K562 (cell line): Measurements from ENCODE around the gene AQP1. TPM values are rescaled to one million over a fixed set of nuclear protein-coding genes. Genes with fewer than 3 reads are reported as not detected.

Experiments
- ATAC-seq: fragments of 200-7000 bp; cut with Tn5 transposase; 3 replicates; pipeline ENCODE4 v1.9.1; 2020; ENCODE audit warnings: moderate library complexity
- BruUV-seq: library from RNA; stranded (reverse); fragments of 400-500 nt; replicated peaks from 2 replicates; lab custom pipeline; 2021; lab: Mats Ljungman, UMichigan
- CTCF ChIA-PET: fragments of 300-600 bp; formaldehyde crosslinking; extraction: SDS; loops from one replicate; lab custom pipeline; 2021; ENCODE audit warnings: low intra/inter-chr PET ratio; lab: Yijun Ruan, JAX
- POLR2A ChIA-PET: fragments of 300-600, 350-650 bp; sonication (Branson Sonifier 250); formaldehyde crosslinking; extraction: SDS; loops from one replicate; lab custom pipeline; 2021; ENCODE audit warnings: antibody characterized with exemption, inconsistent platforms; lab: Yijun Ruan, JAX
- DNase-seq, 4 experiments: peaks; one replicate each; pipeline versions ENCODE4 v3.0.0 to v3.0.0-alpha.2; 2011 to 2018; ENCODE audit warnings: low spot score in 3 of 4, mixed read lengths in 3 of 4; ENCODE audit errors: extremely low read depth in 1 of 4
- FAIRE-seq: peaks from 2 replicates; lab custom pipeline; 2011; peaks lifted over from hg19 to GRCh38; lab: Jason Lieb, UNC
- H2AFZ ChIP-seq: 2 replicates; pipeline ENCODE4 v1.6.0; 2011; ENCODE audit warnings: low read depth, low read length, control low read depth, inconsistent platforms
- H3K27ac ChIP-seq: fragments of 200-600 bp; 3 replicates; pipeline ENCODE4 v1.8.0; 2011; ENCODE audit warnings: low read depth, mild to moderate bottlenecking, control low read depth, inconsistent platforms, low read length, moderate library complexity, mixed read lengths; ENCODE audit errors: extremely low read depth
- H3K27me3 ChIP-seq, 2 experiments: fragments of 300-600 bp in 1 of 2; 2 replicates in 1 of 2; 3 replicates in 1 of 2; pipeline versions ENCODE4 v1.6.0 to v1.8.0; 2011; ENCODE audit warnings: inconsistent platforms in 2 of 2, low read length in 2 of 2, mild to moderate bottlenecking in 1 of 2, mixed read lengths in 1 of 2, moderate library complexity in 1 of 2; ENCODE audit not compliant: control insufficient read depth in 2 of 2, insufficient read depth in 2 of 2
- H3K36me3 ChIP-seq: fragments of 300-600 bp; 3 replicates; pipeline ENCODE4 v1.8.0; 2011; ENCODE audit warnings: mild to moderate bottlenecking, low read length, inconsistent platforms; ENCODE audit not compliant: control insufficient read depth, insufficient read depth
- H3K4me1 ChIP-seq, 2 experiments: fragments of 200-600 bp in 1 of 2; replicated peaks in 1 of 2; 2 replicates in 1 of 2; 3 replicates in 1 of 2; pipeline versions ENCODE4 v1.5.1 to v1.8.0; 2011; ENCODE audit warnings: inconsistent platforms in 2 of 2, low read length in 2 of 2, mild to moderate bottlenecking in 1 of 2, mixed read lengths in 1 of 2, moderate library complexity in 1 of 2; ENCODE audit not compliant: control insufficient read depth in 2 of 2, insufficient read depth in 2 of 2
- H3K4me2 ChIP-seq: 2 replicates; pipeline ENCODE4 v1.6.1; 2011; ENCODE audit warnings: low read length, control low read depth, inconsistent platforms, mixed read lengths; ENCODE audit not compliant: insufficient read depth
- H3K4me3 ChIP-seq: fragments of 200-600 bp; sonication (generic), shearing (Covaris generic); 2 replicates; pipeline ENCODE4 v1.5.1; 2016; ENCODE audit warnings: control low read depth, inconsistent platforms
- H3K79me2 ChIP-seq: fragments of 200-600 bp; 3 replicates; pipeline ENCODE4 v1.8.0; 2011; ENCODE audit warnings: low read length, inconsistent platforms; ENCODE audit not compliant: control insufficient read depth, insufficient read depth
- H3K9ac ChIP-seq, 2 experiments: 2 replicates each; pipeline versions ENCODE4 v1.6.0 to v1.6.1; 2011; ENCODE audit warnings: low read depth in 2 of 2, low read length in 2 of 2, control low read depth in 1 of 2, inconsistent platforms in 1 of 2, mild to moderate bottlenecking in 1 of 2, mixed read lengths in 1 of 2; ENCODE audit not compliant: insufficient read depth in 1 of 2
- H3K9me1 ChIP-seq: one replicate; pipeline ENCODE4 v1.6.0; 2011; ENCODE audit warnings: inconsistent platforms, mild to moderate bottlenecking, low read length, moderate library complexity; ENCODE audit not compliant: control insufficient read depth, insufficient read depth
- H3K9me3 ChIP-seq: replicated peaks from 2 replicates; pipeline ENCODE4 v1.5.1; 2011; ENCODE audit warnings: low read depth, low read length, inconsistent platforms; ENCODE audit not compliant: control insufficient read depth, insufficient read depth
- H4K20me1 ChIP-seq: replicated peaks from 2 replicates; pipeline ENCODE4 v1.6.1; 2011; ENCODE audit warnings: low read length, inconsistent platforms, mixed read lengths; ENCODE audit not compliant: control insufficient read depth, insufficient read depth
- BRF1 ChIP-seq: IDR thresholded peaks from 3 replicates; pipeline ENCODE4 v1.6.1; 2011; ENCODE audit warnings: borderline replicate concordance, mild to moderate bottlenecking; ENCODE audit not compliant: insufficient read length; ENCODE audit errors: extremely low read depth
- FUS ChIP-seq: fragments of 200-400 bp; formaldehyde crosslinking; optimal IDR thresholded peaks from 2 replicates; pipeline ENCODE3; 2017; ENCODE audit warnings: low read depth, low read length
- KDM1A ChIP-seq, 2 experiments: fragments of 450-650 bp; IDR thresholded peaks; 2 replicates each; pipeline ENCODE4 v1.6.1; 2016; ENCODE audit warnings: mild to moderate bottlenecking in 2 of 2
- MEIS2 ChIP-seq: fragments of 450-650 bp; IDR thresholded peaks from 2 replicates; pipeline ENCODE4 v1.6.1; 2014; ENCODE audit warnings: mild to moderate bottlenecking; ENCODE audit not compliant: partially characterized antibody
- PYGO2 ChIP-seq: fragments of 450-650 bp; IDR thresholded peaks from 2 replicates; pipeline ENCODE4 v1.6.1; 2016; ENCODE audit warnings: mild to moderate bottlenecking, missing genetic modification characterization, moderate library complexity, missing compliant biosample characterization
- SMAD1 ChIP-seq: fragments of 150-350 bp; IDR thresholded peaks from 2 replicates; pipeline ENCODE4 v1.6.1; 2014; ENCODE audit warnings: low read length, low read depth; ENCODE audit not compliant: partially characterized antibody
- SPI1 ChIP-seq: IDR thresholded peaks from 2 replicates; pipeline ENCODE4 v1.6.1; 2011; ENCODE audit warnings: low read depth, low read length, control low read depth, borderline replicate concordance
- WGBS: fragments of 100-300 bp; shearing (Covaris generic); methylation state at CpG from one replicate; pipeline ENCODE4 v1.1.6; 2016; ENCODE audit warnings: low coverage, mixed read lengths; ENCODE audit not compliant: insufficient coverage; ENCODE audit errors: missing lambda C conversion rate; 5-methylcytosine and 5-hydroxymethylcytosine counted together
- in situ Hi-C: fragments of 300-500 bp; cut with MboI; formaldehyde crosslinking; loops from 4 replicates; pipeline ENCODE4 v1.15.0; 2018; ENCODE audit warnings: inconsistent platforms, mixed read lengths
- intact Hi-C: fragments of 100-400 bp; cut with micrococcal nuclease; formaldehyde crosslinking; loops from 2 replicates; pipeline ENCODE4 v1.14.2; 2022
- polyA plus RNA-seq, 8 experiments: library from polyadenylated mRNA; depleted of rRNA in 4 of 8; stranded (reverse) in 5 of 8; unstranded in 3 of 8; fragments of >200 nt; fragmentation: Nextera tagmentation in 2 of 8; fragmentation: Illumina TruSeq in 1 of 8; extraction: Ambion mirVana in 2 of 8; extraction: Trizol in 1 of 8; gene quantifications; 2 replicates each; pipeline versions ENCODE4 v1.2.1 to v1.2.3, GENCODE V29; 2011 to 2014; ENCODE audit warnings: inconsistent platforms in 1 of 8, missing spikeins in 1 of 8
- total RNA-seq, 7 experiments: library from RNA; depleted of rRNA in 6 of 7; stranded (reverse); fragments of >200 nt in 6 of 7; fragmentation: Illumina TruSeq in 2 of 7; extraction: Trizol in 2 of 7; gene quantifications; 2 replicates each; pipeline versions ENCODE4 v1.2.1 to v1.2.3, GENCODE V29; 2011 to 2021; ENCODE audit warnings: low replicate concordance in 1 of 7
- TF ChIP-seq, protein P1 (sequence below), 3 experiments: IDR thresholded peaks in 2 of 3; conservative IDR thresholded peaks in 1 of 3; 2 replicates each; pipeline ENCODE4 v1.5.1; 2011 to 2012; ENCODE audit warnings: low read length in 3 of 3, mild to moderate bottlenecking in 3 of 3, control low read depth in 2 of 3, improper control_type of control experiment in 1 of 3, inconsistent platforms in 1 of 3, low read depth in 1 of 3, mixed read lengths in 1 of 3, moderate library complexity in 1 of 3; ENCODE audit not compliant: insufficient read depth in 2 of 3

AQP1 gene
- total and polyA plus RNA-seq, 9 of the 15 experiments (the other 6 are each of a cell fraction or from before 2014, with no cell fraction given): 0.18 to 12.6 (median 4.1) TPM

- ATAC-seq: peak; percentile 84
- Histone ChIP-seq H3K79me2 (no peaks in the 10 kb centered on the region), H3K9me1 (no peaks in the 10 kb centered on the region), H3K4me3 (no peak overlapping the region), H2AFZ (no peak overlapping the region), H3K4me2 (no peak overlapping the region), H3K27ac (no peak overlapping the region), H3K9ac (no peak overlapping the region), H3K9me3 (no peaks in the 10 kb centered on the region), H3K27me3 (no peaks in the 10 kb centered on the region), H3K36me3 (no peaks in the 10 kb centered on the region), H4K20me1 (no peaks in the 10 kb centered on the region; the same call in 1 of the 2 replicates), H3K4me1 (peaks cover 19 to 70% of the 10 kb centered on the region in 2 experiments)
- peak; percentile 52 to 88 (median 86) for DNase-seq
- CTCF ChIA-PET: no interaction called here
- intact Hi-C loops: no loop called here
- POLR2A ChIA-PET: no interaction called here
- peak; percentile 82 for FAIRE-seq
- WGBS: 67% methylated on average over 1 of the region's 2 CpGs
- no peak for TF ChIP-seq FUS
- 0 out of 4 replicates have a peak, but pooled peaks have one; percentile 28 to 39 for TF ChIP-seq KDM1A (IDR thresholded peaks at IDR 0.05)
- peak; percentile 18; the same call in 1 of the 2 replicates for TF ChIP-seq SPI1
- BruUV-seq: no TSS peak
- in situ Hi-C loops: no loop called here
Observed at GRCh38 chr7:30901856-30902255, 9.8 kb upstream of the AQP1 start.

GRCh38 chr7:30902466-30902865, 9.2 kb upstream of the AQP1 start:
- Histone ChIP-seq H3K27ac (no peak overlapping the region), H4K20me1 (no peaks in the 10 kb centered on the region; the same call in 1 of the 2 replicates), H3K9me3 (no peaks in the 10 kb centered on the region), H3K9ac (peak overlapping the region in 1 of 2 experiments; percentile 47; a peak in 2 of 4 replicates), H3K27me3 (no peaks in the 10 kb centered on the region), H3K4me3 (no peak overlapping the region), H3K9me1 (no peaks in the 10 kb centered on the region), H3K4me1 (peaks cover 13 to 69% of the 10 kb centered on the region in 2 experiments), H3K36me3 (no peaks in the 10 kb centered on the region), H3K79me2 (no peaks in the 10 kb centered on the region), H2AFZ (no peak overlapping the region), H3K4me2 (no peak overlapping the region)
- WGBS: 71% methylated on average over 10 of the region's 11 CpGs
- intact Hi-C loops (no loop called here), in situ Hi-C loops (no loop called here)
- ATAC-seq: no peak
- no TSS peak for BruUV-seq
- no peak for DNase-seq
- TF ChIP-seq, protein P1, sequence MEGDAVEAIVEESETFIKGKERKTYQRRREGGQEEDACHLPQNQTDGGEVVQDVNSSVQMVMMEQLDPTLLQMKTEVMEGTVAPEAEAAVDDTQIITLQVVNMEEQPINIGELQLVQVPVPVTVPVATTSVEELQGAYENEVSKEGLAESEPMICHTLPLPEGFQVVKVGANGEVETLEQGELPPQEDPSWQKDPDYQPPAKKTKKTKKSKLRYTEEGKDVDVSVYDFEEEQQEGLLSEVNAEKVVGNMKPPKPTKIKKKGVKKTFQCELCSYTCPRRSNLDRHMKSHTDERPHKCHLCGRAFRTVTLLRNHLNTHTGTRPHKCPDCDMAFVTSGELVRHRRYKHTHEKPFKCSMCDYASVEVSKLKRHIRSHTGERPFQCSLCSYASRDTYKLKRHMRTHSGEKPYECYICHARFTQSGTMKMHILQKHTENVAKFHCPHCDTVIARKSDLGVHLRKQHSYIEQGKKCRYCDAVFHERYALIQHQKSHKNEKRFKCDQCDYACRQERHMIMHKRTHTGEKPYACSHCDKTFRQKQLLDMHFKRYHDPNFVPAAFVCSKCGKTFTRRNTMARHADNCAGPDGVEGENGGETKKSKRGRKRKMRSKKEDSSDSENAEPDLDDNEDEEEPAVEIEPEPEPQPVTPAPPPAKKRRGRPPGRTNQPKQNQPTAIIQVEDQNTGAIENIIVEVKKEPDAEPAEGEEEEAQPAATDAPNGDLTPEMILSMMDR (IDR thresholded peaks at IDR 0.05 in 2 of 3, conservative IDR thresholded peaks at IDR 0.05 in 1 of 3; ENCODE audit: insufficient read depth in 2 of 3, low read depth in 1 of 3, low read length in 3 of 3): no peak
- TF ChIP-seq MEIS2 (no peak), SMAD1 (no peak), PYGO2 (no peak), BRF1 (no peak)
- no peak for FAIRE-seq
- ChIA-PET POLR2A (no interaction called here), CTCF (no interaction called here)
